KMS-11 (cell line): ENCODE results near the gene ERFE.

Experiments
- H2AFZ ChIP-seq: fragments of 200-600 bp; sonication (generic); 2 replicates; pipeline ENCODE4 v1.6.1; 2016; ENCODE audit warnings: antibody characterized with exemption, mixed run types, low read depth
- H3K27ac ChIP-seq: fragments of 200-600 bp; sonication (generic); 2 replicates; pipeline ENCODE4 v1.6.1; 2016; ENCODE audit warnings: mild to moderate bottlenecking, mixed run types
- H3K27me3 ChIP-seq: fragments of 200-600 bp; sonication (generic); 2 replicates; pipeline ENCODE4 v1.6.1; 2017; ENCODE audit warnings: mild to moderate bottlenecking, low read depth, mixed run types, moderate library complexity; ENCODE audit not compliant: insufficient read depth
- H3K36me3 ChIP-seq: fragments of 200-600 bp; sonication (generic); 2 replicates; pipeline ENCODE4 v1.6.1; 2017; ENCODE audit warnings: mild to moderate bottlenecking, mixed run types; ENCODE audit not compliant: insufficient read depth
- H3K4me1 ChIP-seq: fragments of 200-600 bp; sonication (generic); 2 replicates; pipeline ENCODE4 v1.6.1; 2016; ENCODE audit warnings: mild to moderate bottlenecking, low read depth, mixed run types; ENCODE audit not compliant: poor library complexity, severe bottlenecking
- H3K4me2 ChIP-seq: fragments of 200-600 bp; sonication (generic); 2 replicates; pipeline ENCODE4 v1.7.0; 2016; ENCODE audit warnings: mild to moderate bottlenecking, mixed run types
- H3K4me3 ChIP-seq: fragments of 200-600 bp; sonication (generic); IDR thresholded peaks from 2 replicates; pipeline ENCODE4 v1.6.1; 2017; ENCODE audit warnings: low read depth, low read length, mixed read lengths; ENCODE audit not compliant: insufficient read depth
- H3K79me2 ChIP-seq: fragments of 200-600 bp; sonication (generic); 2 replicates; pipeline ENCODE4 v1.6.1; 2016; ENCODE audit warnings: low read depth, mixed run types; ENCODE audit not compliant: insufficient read depth
- H3K9ac ChIP-seq: fragments of 200-600 bp; sonication (generic); 2 replicates; pipeline ENCODE4 v1.6.1; 2016; ENCODE audit warnings: mild to moderate bottlenecking, mixed run types
- H4K20me1 ChIP-seq: fragments of 200-600 bp; sonication (generic); 2 replicates; pipeline ENCODE4 v1.6.1; 2016; ENCODE audit warnings: mild to moderate bottlenecking, mixed run types; ENCODE audit not compliant: insufficient read depth
- CTCF ChIP-seq: fragments of 200-600 bp; sonication (generic); conservative IDR thresholded peaks from 2 replicates; pipeline ENCODE4 v1.6.1; 2017; ENCODE audit warnings: low read depth, mild to moderate bottlenecking, antibody characterized with exemption, low read length, moderate library complexity, mixed read lengths

The ERFE gene

GRCh38 chr2:238167761-238168160, 9.0 kb downstream of the ERFE start:
- no peak for TF ChIP-seq CTCF
- H3K4me3 ChIP-seq, result no peak overlapping the region
- no peak overlapping the region for H3K4me2 ChIP-seq
- H4K20me1 ChIP-seq, result no peaks in the 10 kb centered on the region
- no peak overlapping the region for H3K27ac ChIP-seq
- H3K4me1 ChIP-seq, result peaks cover 5% of the 10 kb centered on the region
- no peak overlapping the region for H3K9ac ChIP-seq
- H3K27me3 ChIP-seq, result no peaks in the 10 kb centered on the region
- no peaks in the 10 kb centered on the region for H3K36me3 ChIP-seq
- H3K79me2 ChIP-seq, result no peaks in the 10 kb centered on the region
- no peak overlapping the region for H2AFZ ChIP-seq

GRCh38 chr2:238168196-238169047, 9.7 kb downstream of the ERFE start:
- H3K36me3 ChIP-seq, result no peaks in the 10 kb centered on the region
- no peak overlapping the region for H3K27ac ChIP-seq
- H2AFZ ChIP-seq, result no peak overlapping the region
- H3K4me2 ChIP-seq, result no peak overlapping the region
- H3K4me3 ChIP-seq, result no peak overlapping the region
- H3K9ac ChIP-seq, result no peak overlapping the region
- no peaks in the 10 kb centered on the region for H3K27me3 ChIP-seq
- peaks cover 5% of the 10 kb centered on the region for H3K4me1 ChIP-seq
- H4K20me1 ChIP-seq, result no peaks in the 10 kb centered on the region
- H3K79me2 ChIP-seq, result no peaks in the 10 kb centered on the region
- TF ChIP-seq CTCF, result no peak

- H3K36me3 ChIP-seq, result no peaks in the 10 kb centered on the region
- no peak overlapping the region for H3K4me3 ChIP-seq
- H3K27me3 ChIP-seq, result no peaks in the 10 kb centered on the region
- no peak overlapping the region for H3K27ac ChIP-seq
- H3K4me2 ChIP-seq, result no peak overlapping the region
- peaks cover 5% of the 10 kb centered on the region for H3K4me1 ChIP-seq
- H3K9ac ChIP-seq, result no peak overlapping the region
- no peaks in the 10 kb centered on the region for H3K79me2 ChIP-seq
- TF ChIP-seq CTCF, result no peak
- H4K20me1 ChIP-seq, result no peaks in the 10 kb centered on the region
- no peak overlapping the region for H2AFZ ChIP-seq
Measured at GRCh38 chr2:238169048-238169707, 10.4 kb downstream of the ERFE start.

GRCh38 chr2:238169708-238170251, 11.0 kb downstream of the ERFE start:
- no peaks in the 10 kb centered on the region for H3K36me3 ChIP-seq
- no peak overlapping the region for H2AFZ ChIP-seq
- H3K4me2 ChIP-seq, result no peak overlapping the region
- H3K4me3 ChIP-seq, result no peak overlapping the region
- H3K27ac ChIP-seq, result no peak overlapping the region
- no peak for TF ChIP-seq CTCF
- no peaks in the 10 kb centered on the region for H4K20me1 ChIP-seq
- no peaks in the 10 kb centered on the region for H3K79me2 ChIP-seq
- peaks cover 5% of the 10 kb centered on the region for H3K4me1 ChIP-seq
- H3K27me3 ChIP-seq, result no peaks in the 10 kb centered on the region
- H3K9ac ChIP-seq, result no peak overlapping the region
